Immature natural killer cell (primary cell): Measurements from ENCODE around the gene ZMYM4. TPM values are rescaled to one million over a fixed set of nuclear protein-coding genes. Genes with fewer than 3 reads are reported as not detected.
"Not testable (repeated sequence)": the region's sequence is repeated elsewhere in the genome, so short reads cannot be mapped to it uniquely, and the experiment has no call there.

ENCODE experiments used
- DNase-seq, 3 donors: peaks; one replicate each; pipeline ENCODE4 v3.0.0; 2022; ENCODE audit warnings: mixed read lengths in 1 of 3
- H3K27ac Mint-ChIP-seq, 6 donors: one replicate each; pipeline ENCODE4 v1.8.0; 2020; ENCODE audit warnings: mixed read lengths in 6 of 6, mild to moderate bottlenecking in 5 of 6, inconsistent platforms in 4 of 6, moderate library complexity in 3 of 6
- H3K27me3 Mint-ChIP-seq, 3 donors: one replicate each; pipeline ENCODE4 v1.8.0; 2020 to 2021; ENCODE audit warnings: low read depth in 3 of 3, mild to moderate bottlenecking in 3 of 3, mixed read lengths in 3 of 3, moderate library complexity in 3 of 3, inconsistent platforms in 1 of 3
- H3K36me3 Mint-ChIP-seq, 3 donors: one replicate each; pipeline ENCODE4 v1.8.0; 2020; ENCODE audit warnings: mixed read lengths in 3 of 3, inconsistent platforms in 2 of 3, mild to moderate bottlenecking in 2 of 3
- H3K4me1 Mint-ChIP-seq, 2 donors: one replicate each; pipeline ENCODE4 v1.8.0; 2020; ENCODE audit warnings: inconsistent platforms in 2 of 2, mild to moderate bottlenecking in 2 of 2, mixed read lengths in 2 of 2, moderate library complexity in 1 of 2
- H3K4me3 Mint-ChIP-seq, 5 donors: one replicate each; pipeline ENCODE4 v1.8.0; 2020; ENCODE audit warnings: mild to moderate bottlenecking in 5 of 5, mixed read lengths in 5 of 5, inconsistent platforms in 3 of 5, moderate library complexity in 3 of 5
- H3K9me3 Mint-ChIP-seq, 6 donors: one replicate each; pipeline ENCODE4 v1.8.0; 2020; ENCODE audit warnings: mild to moderate bottlenecking in 6 of 6, mixed read lengths in 6 of 6, inconsistent platforms in 4 of 6, moderate library complexity in 3 of 6
- polyA plus RNA-seq, 3 donors: library from polyadenylated mRNA; unstranded; fragments of 300-500 nt; fragmentation: Illumina TruSeq; gene quantifications; one replicate each; pipeline ENCODE4 v1.2.3, GENCODE V29; 2021

The ZMYM4 gene
- 10 to 100 TPM; 18.3 to 38.6 (median 30.6) TPM for polyA plus RNA-seq

DNA sequence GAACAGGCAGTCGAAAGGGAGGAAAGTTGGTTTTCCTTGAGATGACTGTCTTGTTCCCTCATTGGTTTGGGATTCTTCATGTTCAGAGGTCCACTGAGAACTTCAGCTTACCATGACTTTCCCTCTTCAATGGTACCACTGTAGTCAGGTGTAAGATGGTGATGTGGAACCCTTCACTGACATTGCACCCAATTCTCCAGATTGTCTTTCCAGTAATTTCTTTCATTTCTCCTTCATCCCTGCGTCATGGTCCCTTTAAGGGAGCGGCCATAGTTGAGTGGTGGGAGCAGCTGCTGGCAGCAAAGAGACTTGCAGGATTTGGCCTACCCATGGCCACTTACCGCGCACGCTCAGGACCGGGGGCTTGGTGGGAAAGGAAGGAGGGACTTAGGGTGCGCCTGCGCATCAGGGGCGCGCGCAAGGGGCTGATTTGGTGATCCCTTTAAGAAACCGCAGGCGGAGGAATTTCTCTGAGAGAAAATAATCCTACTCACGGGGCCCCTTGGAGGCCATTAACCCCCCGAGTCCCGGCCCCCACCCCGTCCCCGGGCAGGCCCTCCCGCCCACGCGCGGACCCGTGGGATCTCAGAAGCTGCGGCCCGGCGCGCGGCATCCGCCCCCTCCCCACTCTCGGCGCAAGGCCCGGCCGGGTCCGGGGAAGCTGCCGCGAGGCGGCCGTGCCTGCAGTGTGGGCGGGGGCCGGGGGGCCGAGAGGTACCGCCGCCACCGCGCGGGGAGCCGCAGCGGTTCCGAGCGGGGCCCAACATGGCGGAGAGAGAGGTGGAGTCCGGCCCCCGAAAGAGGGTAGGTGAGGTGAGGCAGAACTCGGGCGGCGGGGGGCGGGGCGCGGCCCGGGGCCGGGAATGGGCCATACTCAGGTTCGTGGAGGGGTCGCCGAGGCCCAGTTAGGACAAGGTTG lies at the start of gene ZMYM4:
Gene ZMYM4 (plus strand): TSS at position 428 of the 919 bp plus-strand sequence. CDS start 338 bp downstream, at position 766.
- Mint-ChIP-seq H3K36me3 (no peaks in the 10 kb centered on the region), H3K4me1 (peaks cover 31 to 41% of the 10 kb centered on the region in 2 donors), H3K9me3 (peaks cover 0 to 2% (median 0%) of the 10 kb centered on the region in 6 donors), H3K27me3 (peaks cover 2 to 16% (median 3%) of the 10 kb centered on the region in 3 donors), H3K4me3 (peak within 1 kb of the TSS; percentile 81 to 91 (median 87)), H3K27ac (peak within 1 kb of the TSS; percentile 58 to 88 (median 88))
- DNase-seq, result peak; percentile 89 to 91 (median 90)

DNA sequence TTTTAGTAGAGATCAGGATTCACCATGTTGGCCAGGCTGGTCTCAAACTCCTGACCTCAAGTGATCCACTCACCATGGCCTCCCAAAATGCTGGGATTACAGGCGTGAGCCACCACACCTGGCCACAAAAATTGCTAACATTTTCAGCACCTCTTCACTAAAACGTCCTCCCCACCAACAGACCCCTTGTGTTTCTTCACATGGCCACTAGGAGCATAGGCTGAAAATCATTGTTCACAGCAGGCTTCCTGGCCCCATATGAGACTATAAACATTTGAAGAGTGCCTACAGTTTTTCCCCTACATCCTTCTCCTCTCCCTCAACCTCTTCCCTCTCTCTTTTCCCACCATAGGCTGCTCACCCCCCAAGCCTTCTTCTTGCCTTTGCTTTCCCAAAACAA lies 47.5 kb upstream of the ZMYM4 start:
- H3K4me3 Mint-ChIP-seq, result no peak overlapping the region
- H3K36me3 Mint-ChIP-seq, result no peaks in the 10 kb centered on the region
- peaks cover 0 to 2% (median 2%) of the 10 kb centered on the region in 3 donors for H3K27me3 Mint-ChIP-seq
- peak in 1 of 3 donors; percentile 3 for DNase-seq
- H3K4me1 Mint-ChIP-seq, result no peaks in the 10 kb centered on the region
- H3K27ac Mint-ChIP-seq, result no peak overlapping the region
- H3K9me3 Mint-ChIP-seq, result no peaks in the 10 kb centered on the region

DNA sequence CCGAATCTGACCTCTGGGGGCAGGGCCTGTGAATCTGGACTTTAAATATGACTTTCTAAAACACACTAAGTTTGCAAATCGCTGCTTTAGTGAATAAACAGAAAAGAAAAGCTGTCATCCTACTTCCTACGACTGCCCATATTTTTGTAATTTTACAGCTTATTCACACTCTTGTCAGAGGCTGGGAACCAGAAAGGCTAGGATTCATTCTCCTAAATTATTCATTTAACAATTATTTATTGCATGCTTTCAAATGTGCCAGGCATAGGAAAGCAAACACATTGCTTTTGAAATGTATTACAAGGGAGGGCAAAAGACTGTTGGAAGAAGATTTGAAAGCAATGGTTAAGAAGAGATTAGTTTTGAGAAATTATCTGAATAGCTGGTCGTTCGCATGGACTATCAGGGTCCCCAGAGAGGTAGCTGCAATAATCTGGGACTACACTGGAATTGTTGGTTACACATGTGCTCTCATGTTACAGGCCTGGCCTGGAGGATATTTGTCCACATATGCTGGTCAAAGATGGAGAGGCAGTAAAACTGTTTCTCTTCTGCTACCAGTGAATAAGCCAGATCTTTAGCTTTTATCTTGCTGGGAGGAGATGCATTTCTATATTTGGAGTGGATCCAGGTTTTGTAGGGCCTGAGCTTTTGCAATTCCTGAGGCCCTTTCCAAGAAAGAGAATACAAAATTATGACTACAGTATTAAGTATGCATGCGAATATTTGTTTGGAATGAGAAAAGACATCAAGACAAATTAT lies 46.0 kb upstream of the ZMYM4 start:
- peaks cover 0 to 2% (median 2%) of the 10 kb centered on the region in 3 donors for H3K27me3 Mint-ChIP-seq

DNA sequence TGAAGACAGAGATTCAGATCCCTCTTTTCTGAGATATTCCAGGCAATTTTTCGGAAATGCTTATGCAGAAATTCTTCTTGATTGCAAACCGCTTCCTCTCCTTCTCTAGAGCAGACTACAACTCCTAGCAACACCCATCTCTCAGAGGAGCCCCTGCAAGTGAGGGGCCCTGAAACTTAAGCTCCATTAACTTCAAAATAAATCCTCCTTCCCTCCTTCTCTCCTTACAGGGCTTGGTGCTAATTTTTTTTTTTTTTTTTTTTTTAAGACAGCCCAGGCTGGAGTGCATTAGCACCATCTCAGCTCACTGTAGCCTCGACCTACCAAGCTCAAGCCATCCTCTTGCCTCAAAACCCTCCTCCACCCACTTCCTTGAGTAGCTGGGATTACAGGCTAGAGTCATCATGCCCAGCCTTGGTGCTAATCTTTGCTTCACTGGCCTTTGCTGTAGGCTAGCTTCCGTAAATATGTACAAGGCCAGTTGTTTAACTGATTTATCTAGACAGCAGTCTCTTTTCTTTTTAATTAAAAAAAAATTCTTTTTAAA lies 45.4 kb upstream of the ZMYM4 start:
- DNase-seq, result no peak
- Mint-ChIP-seq H3K27ac (no peak overlapping the region), H3K36me3 (no peaks in the 10 kb centered on the region), H3K4me1 (no peaks in the 10 kb centered on the region), H3K9me3 (no peaks in the 10 kb centered on the region), H3K27me3 (peaks cover 0 to 2% (median 0%) of the 10 kb centered on the region in 3 donors), H3K4me3 (no peak overlapping the region)

More for the DNA sequence above, 46.0 kb upstream of the ZMYM4 start:
- H3K27ac Mint-ChIP-seq, result no peak overlapping the region
- no peak overlapping the region for H3K4me3 Mint-ChIP-seq
- no peak for DNase-seq
- no peaks in the 10 kb centered on the region for H3K4me1 Mint-ChIP-seq
- no peaks in the 10 kb centered on the region for H3K36me3 Mint-ChIP-seq
- H3K9me3 Mint-ChIP-seq, result no peaks in the 10 kb centered on the region

DNA sequence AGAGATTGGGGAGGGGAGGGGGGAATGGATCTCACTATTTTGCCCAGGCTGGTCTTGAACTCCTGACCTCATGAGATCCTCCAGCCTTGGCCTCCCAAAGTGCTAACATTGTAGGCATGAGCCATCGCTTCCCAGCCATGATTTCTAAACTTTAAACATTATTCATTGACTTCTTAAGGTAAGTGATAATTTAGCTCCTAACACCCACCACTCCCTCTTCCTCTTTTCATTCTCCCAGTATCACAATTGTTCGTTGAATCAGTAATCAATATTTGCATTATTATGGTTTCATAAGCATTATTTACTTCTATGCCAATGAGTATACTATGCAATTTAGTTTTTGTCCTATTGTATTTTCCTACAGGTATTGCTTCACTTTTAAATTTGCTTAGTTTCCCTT lies 42.0 kb upstream of the ZMYM4 start:
- DNase-seq, result no peak
- no peaks in the 10 kb centered on the region for H3K9me3 Mint-ChIP-seq
- no peaks in the 10 kb centered on the region for H3K36me3 Mint-ChIP-seq
- no peak overlapping the region for H3K27ac Mint-ChIP-seq
- peaks cover 0 to 2% (median 0%) of the 10 kb centered on the region in 3 donors for H3K27me3 Mint-ChIP-seq
- no peak overlapping the region for H3K4me3 Mint-ChIP-seq
- H3K4me1 Mint-ChIP-seq, result no peaks in the 10 kb centered on the region

DNA sequence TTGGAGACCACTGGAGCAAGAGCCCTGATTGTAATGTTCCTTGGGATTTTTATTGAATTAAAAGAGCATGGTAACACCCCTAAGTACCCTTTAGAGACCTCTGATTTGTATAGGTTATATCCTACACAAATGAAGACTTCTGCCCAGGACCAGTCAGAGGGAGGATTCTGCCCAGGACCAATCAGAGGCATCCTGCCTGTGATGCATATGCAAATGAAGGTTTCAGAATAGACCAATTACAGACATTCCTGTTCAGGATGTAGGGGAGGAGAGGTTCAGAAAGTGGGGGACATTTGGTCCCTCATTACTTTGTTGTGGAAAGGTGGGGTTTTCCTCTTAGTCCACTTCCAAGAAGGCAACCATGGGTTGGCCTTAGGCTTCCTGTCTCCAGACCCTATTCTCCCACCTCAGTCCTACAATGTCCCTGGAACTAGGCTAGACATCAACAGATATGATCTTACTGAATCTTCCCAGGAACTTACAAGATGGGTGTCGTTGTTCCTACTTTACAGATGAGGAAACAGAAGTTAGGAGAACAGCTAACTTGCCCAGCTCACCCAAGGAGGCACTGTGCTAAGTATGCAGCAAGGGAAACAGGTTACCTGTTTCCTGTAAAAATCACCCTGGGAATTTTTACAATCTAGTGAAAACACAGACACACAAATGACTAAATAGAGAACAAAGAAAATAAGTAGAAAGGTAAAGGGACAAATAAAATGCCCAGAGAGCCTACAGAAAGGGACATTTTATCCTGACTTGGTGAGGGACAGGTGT lies 38.7 kb upstream of the ZMYM4 start:
- peaks cover 0 to 4% (median 0%) of the 10 kb centered on the region in 3 donors for H3K27me3 Mint-ChIP-seq
- no peak overlapping the region for H3K4me3 Mint-ChIP-seq
- no peak overlapping the region for H3K27ac Mint-ChIP-seq

DNA sequence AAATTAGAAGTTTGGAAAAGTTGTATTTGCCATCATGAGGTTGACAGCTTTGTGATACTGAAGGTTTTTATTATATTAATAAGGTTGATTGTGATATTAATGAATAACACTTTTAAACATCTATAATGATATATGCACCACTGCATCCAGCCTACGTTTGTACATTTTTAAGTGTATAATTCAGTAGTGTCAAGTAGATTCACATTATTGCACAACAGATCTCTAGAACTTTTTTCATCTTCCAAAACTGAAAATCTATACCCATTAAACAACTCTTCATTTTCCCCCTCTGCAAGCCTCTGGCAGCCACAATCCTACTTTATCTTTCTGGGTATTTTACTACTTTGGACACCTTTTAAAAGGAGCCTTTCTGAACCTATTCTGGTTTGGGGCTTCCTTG lies 37.2 kb upstream of the ZMYM4 start:
- H3K4me3 Mint-ChIP-seq, result no peak overlapping the region
- H3K36me3 Mint-ChIP-seq, result no peaks in the 10 kb centered on the region
- no peaks in the 10 kb centered on the region for H3K9me3 Mint-ChIP-seq
- no peak overlapping the region for H3K27ac Mint-ChIP-seq
- DNase-seq, result no peak
- H3K27me3 Mint-ChIP-seq, result peaks cover 0 to 4% (median 0%) of the 10 kb centered on the region in 3 donors
- H3K4me1 Mint-ChIP-seq, result no peaks in the 10 kb centered on the region

More for the DNA sequence above, 38.7 kb upstream of the ZMYM4 start:
- no peaks in the 10 kb centered on the region for H3K4me1 Mint-ChIP-seq
- DNase-seq, result no peak
- no peaks in the 10 kb centered on the region for H3K9me3 Mint-ChIP-seq
- H3K36me3 Mint-ChIP-seq, result no peaks in the 10 kb centered on the region

DNA sequence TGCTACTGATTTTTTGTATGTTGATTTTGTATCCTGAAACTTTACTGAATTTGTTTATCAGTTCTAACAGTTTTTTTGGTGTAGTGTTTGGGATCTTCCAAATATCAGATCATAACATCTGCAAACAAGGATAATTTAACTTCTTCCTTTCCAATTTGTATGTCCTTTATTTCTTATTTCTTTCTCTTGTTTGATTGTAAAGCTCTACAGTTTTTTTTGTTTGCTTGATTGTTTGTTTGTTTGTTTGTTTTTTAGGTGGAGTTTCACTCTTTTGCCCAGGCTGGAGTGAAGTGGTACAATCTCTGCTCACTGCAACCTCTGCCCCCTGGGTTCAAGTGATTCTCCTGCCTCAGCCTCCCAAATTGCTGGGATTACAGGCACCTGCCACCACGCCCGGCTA lies 31.7 kb upstream of the ZMYM4 start:
- not testable (repeated sequence) for H3K9me3 Mint-ChIP-seq, H3K4me1 Mint-ChIP-seq, H3K27me3 Mint-ChIP-seq, DNase-seq, H3K4me3 Mint-ChIP-seq, H3K27ac Mint-ChIP-seq, H3K36me3 Mint-ChIP-seq

DNA sequence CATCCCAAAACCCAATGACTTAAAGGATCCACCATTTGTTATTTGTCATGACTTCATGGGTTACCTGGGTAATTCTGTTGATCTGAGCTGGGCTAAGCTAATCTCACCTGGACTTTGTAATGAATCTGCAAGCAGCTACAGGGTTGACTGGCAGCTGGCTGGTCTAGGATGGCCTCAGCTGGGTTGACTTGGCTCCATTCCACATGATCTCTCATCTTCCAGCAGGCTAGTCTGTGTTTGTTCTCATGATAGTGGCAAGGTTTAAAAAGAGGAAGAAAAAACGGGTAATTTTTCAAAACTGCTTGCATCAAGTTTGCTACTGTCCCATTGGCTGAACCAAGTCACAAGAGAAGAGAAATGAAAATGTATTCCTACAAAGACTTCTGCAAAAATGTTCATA lies 24.8 kb upstream of the ZMYM4 start:
- Mint-ChIP-seq H3K27ac (no peak overlapping the region), H3K9me3 (no peaks in the 10 kb centered on the region)
- no peak for DNase-seq

DNA sequence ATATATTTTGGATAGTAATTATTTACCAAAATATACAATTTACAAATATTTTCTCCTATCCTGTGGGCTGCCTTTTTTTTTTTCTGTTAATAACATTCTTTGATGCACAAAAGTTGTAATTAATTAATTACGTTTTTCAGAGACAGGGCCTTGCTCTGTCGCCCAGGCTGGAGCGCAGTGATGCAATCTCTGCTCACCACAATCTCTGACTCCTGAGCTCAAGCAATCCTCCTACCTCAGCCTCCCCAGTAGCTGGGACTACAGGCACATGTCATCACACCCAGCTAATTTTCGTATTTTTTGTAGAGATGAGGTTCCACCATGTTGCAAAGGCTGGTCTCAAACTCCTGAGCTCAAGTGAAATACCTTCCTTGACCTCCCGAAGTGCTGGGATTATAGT lies 21.3 kb upstream of the ZMYM4 start:
- H3K27me3 Mint-ChIP-seq, result peaks cover 4 to 10% (median 9%) of the 10 kb centered on the region in 3 donors
- H3K4me1 Mint-ChIP-seq, result no peaks in the 10 kb centered on the region
- no peak overlapping the region for H3K4me3 Mint-ChIP-seq
- DNase-seq, result no peak
- no peak overlapping the region for H3K27ac Mint-ChIP-seq
- H3K36me3 Mint-ChIP-seq, result peaks cover 0 to 4% (median 0%) of the 10 kb centered on the region in 3 donors
- H3K9me3 Mint-ChIP-seq, result no peaks in the 10 kb centered on the region

More for the DNA sequence above, 24.8 kb upstream of the ZMYM4 start:
- Mint-ChIP-seq H3K4me3 (no peak overlapping the region), H3K36me3 (peaks cover 0 to 4% (median 0%) of the 10 kb centered on the region in 3 donors), H3K4me1 (no peaks in the 10 kb centered on the region), H3K27me3 (peaks cover 0 to 2% (median 0%) of the 10 kb centered on the region in 3 donors)

DNA sequence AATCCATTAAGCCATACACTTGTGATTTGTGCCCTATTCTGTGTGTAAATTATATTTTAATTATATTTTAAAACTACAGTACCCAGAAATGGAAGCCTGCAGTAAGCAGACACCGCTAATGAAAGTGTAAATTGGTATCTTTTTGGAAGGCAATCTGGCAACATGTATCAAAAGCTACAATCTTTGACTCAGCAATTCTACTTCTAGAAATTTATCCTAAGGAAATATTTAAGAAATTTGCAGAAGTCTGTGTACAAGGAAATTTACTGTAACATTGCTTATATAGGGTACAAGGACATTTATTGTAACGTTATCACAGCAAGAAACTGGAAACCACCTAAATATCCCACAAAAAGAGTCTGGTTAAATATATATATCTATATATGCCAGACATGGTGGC lies 14.6 kb upstream of the ZMYM4 start:
- peaks cover 0 to 4% (median 0%) of the 10 kb centered on the region in 3 donors for H3K36me3 Mint-ChIP-seq
- H3K27me3 Mint-ChIP-seq, result peaks cover 4 to 11% (median 5%) of the 10 kb centered on the region in 3 donors
- no peak overlapping the region for H3K27ac Mint-ChIP-seq
- no peak for DNase-seq
- no peaks in the 10 kb centered on the region for H3K9me3 Mint-ChIP-seq
- no peaks in the 10 kb centered on the region for H3K4me1 Mint-ChIP-seq
- H3K4me3 Mint-ChIP-seq, result no peak overlapping the region

DNA sequence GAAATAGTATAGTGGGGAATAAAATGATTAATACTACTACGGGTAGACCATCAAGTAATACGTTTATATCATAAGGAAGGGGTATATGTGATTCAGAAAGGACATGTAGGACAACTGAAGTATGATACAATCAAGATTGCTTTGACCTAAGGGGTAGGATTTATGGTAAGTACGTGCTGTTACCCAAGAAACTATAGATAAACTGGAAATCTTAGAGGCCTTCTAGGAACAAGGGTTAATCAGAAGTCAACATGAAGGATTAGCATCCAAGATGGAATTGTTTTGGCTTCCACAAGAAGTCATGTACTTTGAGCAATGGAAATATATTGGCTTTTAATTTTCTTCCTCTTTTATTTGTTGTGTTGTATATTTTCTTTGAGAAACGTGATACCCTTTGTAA lies 13.2 kb upstream of the ZMYM4 start:
- peaks cover 0 to 4% (median 0%) of the 10 kb centered on the region in 3 donors for H3K36me3 Mint-ChIP-seq
- H3K9me3 Mint-ChIP-seq, result no peaks in the 10 kb centered on the region
- no peak overlapping the region for H3K27ac Mint-ChIP-seq
- H3K4me3 Mint-ChIP-seq, result no peak overlapping the region
- peaks cover 4 to 7% (median 5%) of the 10 kb centered on the region in 3 donors for H3K27me3 Mint-ChIP-seq
- no peak for DNase-seq
- H3K4me1 Mint-ChIP-seq, result no peaks in the 10 kb centered on the region

DNA sequence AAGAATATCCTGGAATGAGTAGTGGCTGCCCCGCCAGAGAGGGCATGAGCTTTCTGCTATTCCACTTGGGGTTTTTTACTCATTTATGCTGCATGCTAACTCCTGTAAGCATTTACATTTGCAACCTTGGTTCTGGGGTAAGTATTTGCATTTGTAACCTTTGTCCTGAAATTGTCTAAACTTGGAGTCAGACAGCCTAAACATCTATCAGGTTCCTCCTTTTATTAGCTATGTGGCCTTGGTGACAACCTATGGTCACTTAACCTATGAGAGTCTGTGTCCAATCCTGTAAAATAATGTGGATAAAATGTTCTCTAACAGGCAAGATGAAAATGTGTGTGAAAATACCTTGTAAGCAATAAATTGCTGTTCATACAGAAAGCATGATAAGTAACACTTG lies 8.9 kb upstream of the ZMYM4 start:
- DNase-seq, result no peak
- Mint-ChIP-seq H3K36me3 (no peaks in the 10 kb centered on the region), H3K27ac (no peak overlapping the region), H3K4me1 (peaks cover 0 to under 1% of the 10 kb centered on the region in 2 donors), H3K9me3 (no peaks in the 10 kb centered on the region), H3K27me3 (peaks cover 0 to 3% (median 0%) of the 10 kb centered on the region in 3 donors), H3K4me3 (no peak overlapping the region)
